K562 (cell line): ENCODE measurements around the gene IL34. TPM values are rescaled to one million over a fixed set of nuclear protein-coding genes. Genes with fewer than 3 reads are reported as not detected.

ENCODE experiments used
- ATAC-seq: fragments of 200-7000 bp; cut with Tn5 transposase; 3 replicates; pipeline ENCODE4 v1.9.1; 2020; ENCODE audit warnings: moderate library complexity
- BruUV-seq: library from RNA; stranded (reverse); fragments of 400-500 nt; replicated peaks from 2 replicates; lab custom pipeline; 2021; lab: Mats Ljungman, UMichigan
- CTCF ChIA-PET: fragments of 300-600 bp; formaldehyde crosslinking; extraction: SDS; loops from one replicate; lab custom pipeline; 2021; ENCODE audit warnings: low intra/inter-chr PET ratio; lab: Yijun Ruan, JAX
- POLR2A ChIA-PET: fragments of 300-600, 350-650 bp; sonication (Branson Sonifier 250); formaldehyde crosslinking; extraction: SDS; loops from one replicate; lab custom pipeline; 2021; ENCODE audit warnings: antibody characterized with exemption, inconsistent platforms; lab: Yijun Ruan, JAX
- DNase-seq, 4 experiments: peaks; one replicate each; pipeline versions ENCODE4 v3.0.0 to v3.0.0-alpha.2; 2011 to 2018; ENCODE audit warnings: low spot score in 3 of 4, mixed read lengths in 3 of 4; ENCODE audit errors: extremely low read depth in 1 of 4
- FAIRE-seq: peaks from 2 replicates; lab custom pipeline; 2011; peaks lifted over from hg19 to GRCh38; lab: Jason Lieb, UNC
- H2AFZ ChIP-seq: 2 replicates; pipeline ENCODE4 v1.6.0; 2011; ENCODE audit warnings: low read depth, low read length, control low read depth, inconsistent platforms
- H3K27ac ChIP-seq: fragments of 200-600 bp; 3 replicates; pipeline ENCODE4 v1.8.0; 2011; ENCODE audit warnings: low read depth, mild to moderate bottlenecking, control low read depth, inconsistent platforms, low read length, moderate library complexity, mixed read lengths; ENCODE audit errors: extremely low read depth
- H3K27me3 ChIP-seq, 2 experiments: fragments of 300-600 bp in 1 of 2; 2 replicates in 1 of 2; 3 replicates in 1 of 2; pipeline versions ENCODE4 v1.6.0 to v1.8.0; 2011; ENCODE audit warnings: inconsistent platforms in 2 of 2, low read length in 2 of 2, mild to moderate bottlenecking in 1 of 2, mixed read lengths in 1 of 2, moderate library complexity in 1 of 2; ENCODE audit not compliant: control insufficient read depth in 2 of 2, insufficient read depth in 2 of 2
- H3K36me3 ChIP-seq: fragments of 300-600 bp; 3 replicates; pipeline ENCODE4 v1.8.0; 2011; ENCODE audit warnings: mild to moderate bottlenecking, low read length, inconsistent platforms; ENCODE audit not compliant: control insufficient read depth, insufficient read depth
- H3K4me1 ChIP-seq, 2 experiments: fragments of 200-600 bp in 1 of 2; replicated peaks in 1 of 2; 2 replicates in 1 of 2; 3 replicates in 1 of 2; pipeline versions ENCODE4 v1.5.1 to v1.8.0; 2011; ENCODE audit warnings: inconsistent platforms in 2 of 2, low read length in 2 of 2, mild to moderate bottlenecking in 1 of 2, mixed read lengths in 1 of 2, moderate library complexity in 1 of 2; ENCODE audit not compliant: control insufficient read depth in 2 of 2, insufficient read depth in 2 of 2
- H3K4me2 ChIP-seq: 2 replicates; pipeline ENCODE4 v1.6.1; 2011; ENCODE audit warnings: low read length, control low read depth, inconsistent platforms, mixed read lengths; ENCODE audit not compliant: insufficient read depth
- H3K4me3 ChIP-seq: fragments of 200-600 bp; sonication (generic), shearing (Covaris generic); 2 replicates; pipeline ENCODE4 v1.5.1; 2016; ENCODE audit warnings: control low read depth, inconsistent platforms
- H3K79me2 ChIP-seq: fragments of 200-600 bp; 3 replicates; pipeline ENCODE4 v1.8.0; 2011; ENCODE audit warnings: low read length, inconsistent platforms; ENCODE audit not compliant: control insufficient read depth, insufficient read depth
- H3K9ac ChIP-seq, 2 experiments: 2 replicates each; pipeline versions ENCODE4 v1.6.0 to v1.6.1; 2011; ENCODE audit warnings: low read depth in 2 of 2, low read length in 2 of 2, control low read depth in 1 of 2, inconsistent platforms in 1 of 2, mild to moderate bottlenecking in 1 of 2, mixed read lengths in 1 of 2; ENCODE audit not compliant: insufficient read depth in 1 of 2
- H3K9me1 ChIP-seq: one replicate; pipeline ENCODE4 v1.6.0; 2011; ENCODE audit warnings: inconsistent platforms, mild to moderate bottlenecking, low read length, moderate library complexity; ENCODE audit not compliant: control insufficient read depth, insufficient read depth
- H3K9me3 ChIP-seq: replicated peaks from 2 replicates; pipeline ENCODE4 v1.5.1; 2011; ENCODE audit warnings: low read depth, low read length, inconsistent platforms; ENCODE audit not compliant: control insufficient read depth, insufficient read depth
- H4K20me1 ChIP-seq: replicated peaks from 2 replicates; pipeline ENCODE4 v1.6.1; 2011; ENCODE audit warnings: low read length, inconsistent platforms, mixed read lengths; ENCODE audit not compliant: control insufficient read depth, insufficient read depth
- ARID2 ChIP-seq: fragments of 450-650 bp; IDR thresholded peaks from 2 replicates; pipeline ENCODE4 v1.6.1; 2017; ENCODE audit warnings: antibody characterized with exemption, mild to moderate bottlenecking
- GATAD2B ChIP-seq: fragments of 450-650 bp; IDR thresholded peaks from 2 replicates; pipeline ENCODE4 v1.6.1; 2017; ENCODE audit warnings: mild to moderate bottlenecking, borderline replicate concordance
- NCOA4 ChIP-seq: fragments of 450-650 bp; IDR thresholded peaks from 2 replicates; pipeline ENCODE4 v1.6.1; 2018; ENCODE audit warnings: mild to moderate bottlenecking; ENCODE audit not compliant: partially characterized antibody
- POLR2G ChIP-seq: fragments of 200-400 bp; formaldehyde crosslinking; IDR thresholded peaks from 2 replicates; pipeline ENCODE4 v1.6.1; 2017; ENCODE audit warnings: low read depth, mild to moderate bottlenecking, antibody characterized with exemption, low read length, moderate library complexity
- POLR3A ChIP-seq: IDR thresholded peaks from 2 replicates; pipeline ENCODE4 v1.6.1; 2011; ENCODE audit warnings: borderline replicate concordance, mild to moderate bottlenecking, moderate library complexity; ENCODE audit not compliant: insufficient read length, insufficient read depth; ENCODE audit errors: extremely low read depth
- SMARCA4 ChIP-seq: fragments of 450-650 bp; IDR thresholded peaks from 2 replicates; pipeline ENCODE4 v1.6.1; 2016
- WGBS: fragments of 100-300 bp; shearing (Covaris generic); methylation state at CpG from one replicate; pipeline ENCODE4 v1.1.6; 2016; ENCODE audit warnings: low coverage, mixed read lengths; ENCODE audit not compliant: insufficient coverage; ENCODE audit errors: missing lambda C conversion rate; 5-methylcytosine and 5-hydroxymethylcytosine counted together
- in situ Hi-C: fragments of 300-500 bp; cut with MboI; formaldehyde crosslinking; loops from 4 replicates; pipeline ENCODE4 v1.15.0; 2018; ENCODE audit warnings: inconsistent platforms, mixed read lengths
- intact Hi-C: fragments of 100-400 bp; cut with micrococcal nuclease; formaldehyde crosslinking; loops from 2 replicates; pipeline ENCODE4 v1.14.2; 2022
- polyA plus RNA-seq, 8 experiments: library from polyadenylated mRNA; depleted of rRNA in 4 of 8; stranded (reverse) in 5 of 8; unstranded in 3 of 8; fragments of >200 nt; fragmentation: Nextera tagmentation in 2 of 8; fragmentation: Illumina TruSeq in 1 of 8; extraction: Ambion mirVana in 2 of 8; extraction: Trizol in 1 of 8; gene quantifications; 2 replicates each; pipeline versions ENCODE4 v1.2.1 to v1.2.3, GENCODE V29; 2011 to 2014; ENCODE audit warnings: inconsistent platforms in 1 of 8, missing spikeins in 1 of 8
- total RNA-seq, 7 experiments: library from RNA; depleted of rRNA in 6 of 7; stranded (reverse); fragments of >200 nt in 6 of 7; fragmentation: Illumina TruSeq in 2 of 7; extraction: Trizol in 2 of 7; gene quantifications; 2 replicates each; pipeline versions ENCODE4 v1.2.1 to v1.2.3, GENCODE V29; 2011 to 2021; ENCODE audit warnings: low replicate concordance in 1 of 7
- TF ChIP-seq, protein P1 (sequence below): fragments of 250-450 bp; sonication (Bioruptor Pico); IDR thresholded peaks from 2 replicates; pipeline ENCODE4 v1.5.0; 2021
- TF ChIP-seq, protein P2 (sequence below), 2 experiments: fragments of 450-650 bp in 1 of 2; sonication (generic) in 1 of 2; formaldehyde crosslinking in 1 of 2; IDR thresholded peaks in 1 of 2; conservative IDR thresholded peaks in 1 of 2; 2 replicates each; pipeline versions ENCODE4 v1.6.1 to v1.8.1; 2016 to 2023; ENCODE audit warnings: mild to moderate bottlenecking in 2 of 2, moderate library complexity in 2 of 2, inconsistent platforms in 1 of 2, missing genetic modification reagents in 1 of 2
- TF ChIP-seq, protein P3 (sequence below): fragments of 450-650 bp; IDR thresholded peaks from 2 replicates; pipeline ENCODE4 v1.6.1; 2016; ENCODE audit warnings: low read depth

IL34 gene
- total and polyA plus RNA-seq, 9 of the 15 experiments (the other 6 are each of a cell fraction or from before 2014, with no cell fraction given), result 0.07 to 0.18 (median 0.10) TPM; not detected in 6

DNA sequence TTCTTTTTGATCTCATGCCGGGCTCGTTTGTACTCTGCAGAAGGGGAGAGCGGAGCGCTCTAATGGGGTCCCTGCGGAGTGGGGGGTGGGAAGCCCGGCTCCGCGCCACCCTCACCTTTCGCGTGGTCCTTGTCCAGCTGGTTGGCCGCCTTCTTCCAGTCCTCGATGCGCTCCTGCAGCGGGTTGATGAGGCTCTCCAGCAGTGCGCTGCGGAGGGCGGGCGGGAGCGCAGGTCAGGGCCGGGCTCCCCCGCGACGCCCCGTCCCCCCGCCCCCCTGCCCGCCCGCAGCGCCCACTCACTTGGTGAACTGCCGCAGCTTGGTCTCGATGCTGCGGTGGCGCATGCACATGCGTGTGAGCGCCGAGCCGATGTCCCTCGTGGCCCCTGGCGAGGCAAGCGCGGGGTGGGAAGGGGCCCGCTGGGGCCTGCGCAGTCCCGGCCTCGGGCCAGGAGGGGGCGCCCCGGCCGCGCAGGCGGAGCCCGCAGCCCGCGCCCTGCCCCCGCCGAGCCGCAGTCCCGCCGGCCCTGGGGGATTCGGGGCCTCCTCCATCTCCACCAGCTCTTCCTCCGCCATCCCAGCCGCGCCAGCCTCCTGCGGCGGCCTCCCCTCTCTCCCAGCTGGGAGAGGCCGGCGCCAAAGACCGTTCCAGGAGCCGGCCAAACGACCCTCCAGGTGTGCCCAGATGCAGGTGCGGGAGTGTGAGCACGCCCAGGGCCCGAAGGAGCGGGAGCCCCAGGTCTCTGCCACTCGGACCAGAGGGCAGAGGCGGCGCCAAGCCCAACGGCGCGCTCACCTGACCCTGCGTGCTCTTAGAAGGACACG lies 33.5 kb downstream of the IL34 start:
- POLR2A ChIA-PET, result interaction anchor here (0.8 to 1.6 kb wide), 2 partner anchors 10 to 14 kb away, joined by 4 read pairs; no protein-coding TSS in a partner anchor
- Histone ChIP-seq H3K9ac (no peak overlapping the region; a peak in 1 of 4 replicates), H3K9me3 (no peaks in the 10 kb centered on the region), H3K27ac (no peak overlapping the region), H3K79me2 (peaks cover 41% of the 10 kb centered on the region), H3K9me1 (no peaks in the 10 kb centered on the region), H3K36me3 (peaks cover 88% of the 10 kb centered on the region; the same call in 2 of the 3 replicates), H4K20me1 (peaks cover 12% of the 10 kb centered on the region; the same call in 1 of the 2 replicates), H3K4me2 (no peak overlapping the region), H3K4me1 (peaks cover 7 to 53% of the 10 kb centered on the region in 2 experiments), H3K27me3 (no peaks in the 10 kb centered on the region), H3K4me3 (no peak overlapping the region), H2AFZ (no peak overlapping the region)
- 99% methylated on average over 10 of the region's 80 CpGs for WGBS
- in situ Hi-C loops, result no loop called here
- ATAC-seq (peak; percentile 74), DNase-seq (peak in 3 of 4 experiments; percentile 78 to 82 (median 80)), FAIRE-seq (no peak)
- no TSS peak for BruUV-seq
- CTCF ChIA-PET, result interaction anchor here (1.3 to 1.5 kb wide), 2 partner anchors 59 to 92 kb away, joined by 4 to 5 read pairs; no protein-coding TSS in a partner anchor
- intact Hi-C loops, result no loop called here
- TF ChIP-seq, protein P1, sequence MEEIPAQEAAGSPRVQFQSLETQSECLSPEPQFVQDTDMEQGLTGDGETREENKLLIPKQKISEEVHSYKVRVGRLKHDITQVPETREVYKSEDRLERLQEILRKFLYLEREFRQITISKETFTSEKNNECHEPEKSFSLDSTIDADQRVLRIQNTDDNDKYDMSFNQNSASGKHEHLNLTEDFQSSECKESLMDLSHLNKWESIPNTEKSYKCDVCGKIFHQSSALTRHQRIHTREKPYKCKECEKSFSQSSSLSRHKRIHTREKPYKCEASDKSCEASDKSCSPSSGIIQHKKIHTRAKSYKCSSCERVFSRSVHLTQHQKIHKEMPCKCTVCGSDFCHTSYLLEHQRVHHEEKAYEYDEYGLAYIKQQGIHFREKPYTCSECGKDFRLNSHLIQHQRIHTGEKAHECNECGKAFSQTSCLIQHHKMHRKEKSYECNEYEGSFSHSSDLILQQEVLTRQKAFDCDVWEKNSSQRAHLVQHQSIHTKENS, result no peak
- no peak for TF ChIP-seq POLR3A
- TF ChIP-seq, protein P2, sequence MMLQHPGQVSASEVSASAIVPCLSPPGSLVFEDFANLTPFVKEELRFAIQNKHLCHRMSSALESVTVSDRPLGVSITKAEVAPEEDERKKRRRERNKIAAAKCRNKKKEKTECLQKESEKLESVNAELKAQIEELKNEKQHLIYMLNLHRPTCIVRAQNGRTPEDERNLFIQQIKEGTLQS (IDR thresholded peaks at IDR 0.05), result 0 out of 2 replicates have a peak, but pooled peaks have one; percentile 11
- TF ChIP-seq, protein P2 (CRISPR knock-in tag; conservative IDR thresholded peaks at IDR 0.05), result no peak
- no peak for TF ChIP-seq SMARCA4
- no peak for TF ChIP-seq ARID2
- TF ChIP-seq GATAD2B, result no peak
- TF ChIP-seq POLR2G, result 0 out of 2 replicates have a peak, but pooled peaks have one; percentile 6
- TF ChIP-seq NCOA4, result no peak
- TF ChIP-seq, protein P3, sequence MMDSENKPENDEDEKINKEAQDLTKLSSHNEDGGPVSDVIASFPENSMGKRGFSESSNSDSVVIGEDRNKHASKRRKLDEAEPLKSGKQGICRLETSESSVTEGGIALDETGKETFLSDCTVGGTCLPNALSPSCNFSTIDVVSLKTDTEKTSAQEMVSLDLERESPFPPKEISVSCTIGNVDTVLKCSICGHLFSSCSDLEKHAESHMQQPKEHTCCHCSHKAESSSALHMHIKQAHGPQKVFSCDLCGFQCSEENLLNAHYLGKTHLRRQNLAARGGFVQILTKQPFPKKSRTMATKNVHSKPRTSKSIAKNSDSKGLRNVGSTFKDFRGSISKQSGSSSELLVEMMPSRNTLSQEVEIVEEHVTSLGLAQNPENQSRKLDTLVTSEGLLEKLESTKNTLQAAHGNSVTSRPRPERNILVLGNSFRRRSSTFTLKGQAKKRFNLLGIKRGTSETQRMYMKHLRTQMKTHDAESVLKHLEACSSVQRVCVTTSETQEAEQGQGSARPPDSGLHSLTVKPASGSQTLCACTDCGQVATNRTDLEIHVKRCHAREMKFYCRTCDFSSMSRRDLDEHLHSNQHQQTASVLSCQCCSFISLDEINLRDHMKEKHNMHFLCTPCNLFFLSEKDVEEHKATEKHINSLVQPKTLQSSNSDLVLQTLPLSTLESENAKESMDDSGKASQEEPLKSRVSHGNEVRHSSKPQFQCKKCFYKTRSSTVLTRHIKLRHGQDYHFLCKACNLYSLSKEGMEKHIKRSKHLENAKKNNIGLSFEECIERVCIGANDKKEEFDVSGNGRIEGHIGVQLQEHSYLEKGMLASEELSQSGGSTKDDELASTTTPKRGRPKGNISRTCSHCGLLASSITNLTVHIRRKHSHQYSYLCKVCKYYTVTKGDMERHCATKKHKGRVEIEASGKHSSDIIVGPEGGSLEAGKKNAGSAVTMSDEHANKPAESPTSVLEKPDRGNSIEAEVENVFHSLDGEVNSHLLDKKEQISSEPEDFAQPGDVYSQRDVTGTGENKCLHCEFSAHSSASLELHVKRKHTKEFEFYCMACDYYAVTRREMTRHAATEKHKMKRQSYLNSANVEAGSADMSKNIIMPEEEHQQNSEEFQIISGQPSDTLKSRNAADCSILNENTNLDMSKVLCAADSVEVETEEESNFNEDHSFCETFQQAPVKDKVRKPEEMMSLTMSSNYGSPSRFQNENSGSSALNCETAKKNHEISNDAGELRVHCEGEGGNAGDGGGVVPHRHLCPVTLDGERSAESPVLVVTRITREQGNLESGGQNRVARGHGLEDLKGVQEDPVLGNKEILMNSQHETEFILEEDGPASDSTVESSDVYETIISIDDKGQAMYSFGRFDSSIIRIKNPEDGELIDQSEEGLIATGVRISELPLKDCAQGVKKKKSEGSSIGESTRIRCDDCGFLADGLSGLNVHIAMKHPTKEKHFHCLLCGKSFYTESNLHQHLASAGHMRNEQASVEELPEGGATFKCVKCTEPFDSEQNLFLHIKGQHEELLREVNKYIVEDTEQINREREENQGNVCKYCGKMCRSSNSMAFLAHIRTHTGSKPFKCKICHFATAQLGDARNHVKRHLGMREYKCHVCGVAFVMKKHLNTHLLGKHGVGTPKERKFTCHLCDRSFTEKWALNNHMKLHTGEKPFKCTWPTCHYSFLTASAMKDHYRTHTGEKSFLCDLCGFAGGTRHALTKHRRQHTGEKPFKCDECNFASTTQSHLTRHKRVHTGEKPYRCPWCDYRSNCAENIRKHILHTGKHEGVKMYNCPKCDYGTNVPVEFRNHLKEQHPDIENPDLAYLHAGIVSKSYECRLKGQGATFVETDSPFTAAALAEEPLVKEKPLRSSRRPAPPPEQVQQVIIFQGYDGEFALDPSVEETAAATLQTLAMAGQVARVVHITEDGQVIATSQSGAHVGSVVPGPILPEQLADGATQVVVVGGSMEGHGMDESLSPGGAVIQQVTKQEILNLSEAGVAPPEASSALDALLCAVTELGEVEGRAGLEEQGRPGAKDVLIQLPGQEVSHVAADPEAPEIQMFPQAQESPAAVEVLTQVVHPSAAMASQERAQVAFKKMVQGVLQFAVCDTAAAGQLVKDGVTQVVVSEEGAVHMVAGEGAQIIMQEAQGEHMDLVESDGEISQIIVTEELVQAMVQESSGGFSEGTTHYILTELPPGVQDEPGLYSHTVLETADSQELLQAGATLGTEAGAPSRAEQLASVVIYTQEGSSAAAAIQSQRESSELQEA, result no peak
